HPDE6-E6E7 (cell line): ENCODE measurements around the gene UBE2L5.
"Not testable (repeated sequence)": the region's sequence is repeated elsewhere in the genome, so short reads cannot be mapped to it uniquely, and the experiment has no call there.

Source experiments
- DNase-seq: peaks from one replicate; pipeline ENCODE4 v3.0.0; 2011; ENCODE audit warnings: missing footprints; ENCODE audit errors: extremely low spot score

UBE2L5 gene

DNA sequence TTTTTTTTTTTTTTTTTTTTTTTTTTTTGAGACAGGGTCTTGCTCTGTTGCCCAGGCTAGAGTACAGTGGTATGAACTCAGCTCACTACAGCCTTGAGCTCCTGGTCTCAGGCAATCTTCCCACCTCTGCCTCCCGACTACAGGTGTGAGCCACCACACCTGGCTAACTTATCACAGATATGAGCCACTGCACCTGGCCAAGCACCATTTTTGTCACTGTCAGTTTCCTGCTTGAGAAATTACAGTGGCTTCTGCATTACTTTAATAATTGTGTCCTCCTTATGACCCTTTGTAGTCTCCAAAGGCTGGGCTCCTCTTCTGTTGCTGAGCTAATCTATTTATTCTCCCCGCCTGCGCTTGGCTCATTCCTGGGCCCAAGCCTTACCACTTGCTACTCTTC lies 16.0 kb downstream of the UBE2L5 start:
- DNase-seq, result no peak

DNA sequence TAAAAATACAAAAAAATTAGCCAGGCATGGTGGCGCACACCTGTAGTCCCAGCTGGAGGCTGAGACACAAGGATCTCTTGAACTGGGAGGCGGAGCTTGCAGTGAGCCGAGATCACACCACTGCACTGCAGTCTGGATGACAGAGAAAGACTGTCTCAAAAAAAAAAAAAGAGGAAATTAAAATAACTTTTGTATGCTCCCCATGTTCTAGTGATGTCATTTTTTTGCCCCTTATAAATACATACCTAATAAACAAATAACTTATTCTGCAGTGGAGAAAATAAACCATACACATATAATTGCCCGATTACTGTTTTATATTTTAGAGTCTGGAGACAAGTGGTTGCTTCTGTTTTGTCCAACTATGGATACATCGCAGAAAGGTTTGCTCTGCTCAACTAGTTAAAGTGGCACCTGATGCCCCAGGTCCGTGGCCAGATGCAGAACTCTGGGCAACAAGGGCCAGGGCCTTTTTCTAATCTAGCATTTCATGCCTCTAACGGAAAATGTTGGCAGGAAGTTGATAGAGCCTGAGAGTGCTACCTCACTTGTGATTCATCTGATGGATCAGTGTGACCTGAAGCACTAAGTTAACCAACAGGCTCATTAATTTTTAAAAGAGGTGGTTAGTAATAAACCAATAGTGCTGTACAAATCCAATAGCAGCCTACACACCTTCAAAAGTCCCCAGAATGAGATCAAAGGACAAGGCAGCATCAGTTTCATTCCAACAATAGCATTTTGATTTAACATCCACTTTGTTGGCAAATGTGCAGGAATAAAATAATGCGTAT lies 18.8 kb downstream of the UBE2L5 start:
- DNase-seq, result no peak

DNA sequence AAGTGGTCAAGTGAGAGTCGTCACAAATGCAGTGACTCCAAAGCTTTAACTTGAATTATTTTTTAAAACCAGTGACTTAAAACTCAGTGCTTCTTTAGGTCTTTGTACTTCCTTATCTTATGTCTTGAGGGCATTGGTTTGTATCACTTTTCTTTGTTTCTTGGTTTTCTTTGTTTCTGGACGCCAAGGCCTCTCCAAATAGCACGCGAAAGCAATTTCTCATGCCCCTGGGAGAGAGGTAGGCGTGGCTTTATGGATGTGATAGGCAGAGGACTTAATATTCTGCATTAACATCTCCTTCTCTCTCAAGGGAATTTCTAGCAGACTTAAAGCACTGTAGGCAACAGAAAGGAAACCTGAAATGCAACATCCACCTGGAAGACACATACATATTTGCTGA lies 20.6 kb downstream of the UBE2L5 start:
- DNase-seq, result no peak

DNA sequence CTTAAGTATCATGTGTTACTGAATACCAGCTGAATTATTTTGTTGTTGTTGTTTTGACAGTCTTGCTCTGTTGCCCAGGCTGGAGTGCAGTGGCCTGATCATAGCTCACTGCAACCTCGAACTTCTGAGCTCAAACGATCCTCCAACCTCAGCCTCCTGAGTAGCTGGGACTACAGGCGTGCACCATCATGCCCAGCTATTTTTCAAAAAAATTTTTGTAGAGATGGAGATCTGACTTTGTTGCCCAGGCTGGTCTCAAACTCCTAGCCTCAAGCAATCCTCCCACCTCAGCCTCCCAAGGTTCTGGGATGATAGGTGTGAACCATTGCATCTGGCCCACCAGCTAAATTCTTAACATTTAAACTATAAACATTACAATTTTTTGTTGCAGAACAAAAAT lies 21.2 kb downstream of the UBE2L5 start:
- DNase-seq, result not testable (repeated sequence)

DNA sequence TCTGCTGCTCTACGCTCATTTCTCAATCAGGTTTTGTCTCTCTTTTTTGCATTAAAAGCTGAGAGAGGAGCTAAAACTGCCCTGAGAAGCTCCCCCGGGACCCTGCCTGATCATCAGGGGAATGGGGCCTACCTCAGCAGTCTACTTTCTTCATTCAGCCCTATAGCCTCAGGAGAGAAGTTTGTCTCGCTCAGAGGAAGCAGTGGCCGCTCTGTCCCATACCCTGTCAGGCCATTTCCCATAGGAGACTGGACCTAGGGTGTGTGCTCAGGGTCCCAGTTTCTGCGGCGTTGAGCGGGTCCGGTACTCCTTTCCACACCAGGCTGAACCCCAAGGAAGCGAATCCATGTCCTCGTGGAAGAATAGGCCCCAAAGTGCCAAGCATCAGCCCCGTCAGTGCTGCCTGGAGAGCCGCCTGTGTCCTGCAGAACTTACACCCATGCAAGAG lies 21.7 kb downstream of the UBE2L5 start:
- DNase-seq, result no peak

DNA sequence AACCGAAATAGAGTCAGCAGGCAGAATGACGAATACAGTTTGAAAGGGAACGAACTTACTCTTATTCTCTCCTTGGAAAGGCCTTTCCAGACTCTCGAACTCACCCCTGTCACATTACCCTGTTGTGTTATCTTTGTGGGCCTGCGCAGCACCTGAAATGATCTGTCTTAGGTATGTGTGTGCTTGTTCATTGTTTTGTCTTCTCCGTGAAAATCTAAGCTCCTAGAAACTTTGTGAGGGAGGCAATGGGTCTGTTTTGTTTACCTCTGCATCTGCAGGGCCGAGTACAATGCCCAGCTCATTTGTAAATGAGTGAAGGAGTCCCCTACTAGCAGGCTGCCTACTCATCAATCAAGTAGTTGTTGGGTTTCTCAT lies 23.8 kb downstream of the UBE2L5 start:
- no peak for DNase-seq

DNA sequence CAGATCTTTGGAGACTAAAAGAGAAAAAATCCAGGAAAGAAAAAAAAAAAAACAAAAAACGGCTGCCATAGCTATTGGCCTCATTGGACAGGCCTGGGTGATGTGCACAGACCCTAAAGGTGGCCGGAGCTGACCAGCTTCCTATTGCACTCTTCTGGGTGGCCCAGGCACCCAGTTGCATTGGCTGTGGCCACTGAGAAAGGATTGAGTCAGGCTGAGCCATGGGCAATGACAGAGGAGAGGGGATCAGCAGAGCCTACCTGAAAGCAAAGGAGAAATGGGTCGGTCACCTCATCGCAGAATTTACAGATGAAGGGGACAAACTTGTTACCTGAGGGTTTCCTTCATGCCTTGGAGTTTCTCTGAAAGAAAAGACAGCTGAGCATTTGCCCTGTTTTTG lies 26.1 kb downstream of the UBE2L5 start:
- DNase-seq, result no peak

GRCh38 chr13:30450066-30450465 lies 27.8 kb downstream of the UBE2L5 start:
- DNase-seq, result no peak

- DNase-seq, result not testable (repeated sequence)
Observed at GRCh38 chr13:30451476-30451875, 29.2 kb downstream of the UBE2L5 start.

GRCh38 chr13:30453727-30454126 lies 31.4 kb downstream of the UBE2L5 start:
- no peak for DNase-seq

DNA sequence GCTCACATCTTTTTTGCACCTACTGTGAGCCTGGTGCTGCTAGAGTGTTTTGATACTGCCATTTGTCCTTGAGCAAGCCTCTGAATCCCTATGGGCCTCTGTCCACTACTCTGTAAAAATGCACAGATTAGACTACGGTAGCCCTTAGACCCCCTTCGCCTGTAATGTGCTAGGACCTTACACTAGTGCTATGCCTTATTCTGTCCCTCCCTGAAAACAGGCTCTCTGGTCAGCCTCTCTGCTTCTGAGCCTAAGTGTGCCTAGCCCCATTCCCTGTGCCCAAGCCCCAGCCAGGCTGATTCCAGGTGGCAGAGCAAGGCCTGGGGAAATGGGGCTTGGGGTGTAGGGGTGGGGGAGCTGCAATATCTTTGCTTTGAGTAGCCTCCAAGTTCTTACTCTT lies 32.7 kb downstream of the UBE2L5 start:
- no peak for DNase-seq

DNA sequence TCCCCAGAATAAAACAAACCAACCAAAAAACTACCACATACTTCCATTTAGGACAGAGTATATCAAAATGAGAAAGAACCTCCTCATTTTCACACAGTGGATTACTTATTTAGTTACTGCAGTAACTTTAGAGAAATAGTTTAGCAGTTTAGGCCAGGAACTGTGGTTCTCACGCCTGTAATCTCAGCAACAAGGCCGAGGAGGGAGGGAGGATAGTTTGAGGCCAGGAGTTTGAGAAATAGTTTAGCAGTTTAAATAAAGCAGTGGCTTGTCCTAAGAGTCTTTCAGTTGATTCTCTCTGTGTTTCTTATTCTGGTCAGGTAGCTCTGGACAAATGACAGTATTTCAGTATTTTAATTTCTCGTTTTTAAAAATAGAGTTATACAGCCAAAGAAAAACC lies 34.0 kb downstream of the UBE2L5 start:
- no peak for DNase-seq

DNA sequence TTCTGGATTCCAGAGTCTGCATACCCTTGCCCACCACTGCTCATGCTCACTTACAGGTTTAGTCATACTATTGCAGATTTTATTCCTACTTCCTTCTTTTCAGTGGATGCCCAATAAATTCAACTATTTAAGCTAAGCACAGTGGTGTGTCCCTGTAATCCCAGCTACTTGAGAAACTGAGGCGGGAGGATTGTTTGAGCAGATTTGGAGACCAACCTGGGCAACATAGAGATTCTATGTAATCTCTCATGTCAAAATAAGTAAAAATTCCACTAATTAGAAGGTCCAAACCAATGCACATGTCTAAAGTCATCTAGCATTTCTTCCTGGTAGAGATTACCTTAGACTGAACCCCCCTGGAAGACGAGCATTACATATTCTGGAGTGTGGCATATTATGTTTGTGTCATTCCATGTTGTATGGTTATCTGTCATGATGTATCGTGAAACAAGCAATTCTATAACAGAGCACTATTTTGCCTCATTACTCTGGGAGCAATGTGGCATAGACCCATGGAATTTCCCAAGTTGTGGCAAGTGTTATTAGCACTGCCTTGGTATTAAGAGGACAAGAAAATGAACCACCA lies 35.1 kb downstream of the UBE2L5 start:
- no peak for DNase-seq

DNA sequence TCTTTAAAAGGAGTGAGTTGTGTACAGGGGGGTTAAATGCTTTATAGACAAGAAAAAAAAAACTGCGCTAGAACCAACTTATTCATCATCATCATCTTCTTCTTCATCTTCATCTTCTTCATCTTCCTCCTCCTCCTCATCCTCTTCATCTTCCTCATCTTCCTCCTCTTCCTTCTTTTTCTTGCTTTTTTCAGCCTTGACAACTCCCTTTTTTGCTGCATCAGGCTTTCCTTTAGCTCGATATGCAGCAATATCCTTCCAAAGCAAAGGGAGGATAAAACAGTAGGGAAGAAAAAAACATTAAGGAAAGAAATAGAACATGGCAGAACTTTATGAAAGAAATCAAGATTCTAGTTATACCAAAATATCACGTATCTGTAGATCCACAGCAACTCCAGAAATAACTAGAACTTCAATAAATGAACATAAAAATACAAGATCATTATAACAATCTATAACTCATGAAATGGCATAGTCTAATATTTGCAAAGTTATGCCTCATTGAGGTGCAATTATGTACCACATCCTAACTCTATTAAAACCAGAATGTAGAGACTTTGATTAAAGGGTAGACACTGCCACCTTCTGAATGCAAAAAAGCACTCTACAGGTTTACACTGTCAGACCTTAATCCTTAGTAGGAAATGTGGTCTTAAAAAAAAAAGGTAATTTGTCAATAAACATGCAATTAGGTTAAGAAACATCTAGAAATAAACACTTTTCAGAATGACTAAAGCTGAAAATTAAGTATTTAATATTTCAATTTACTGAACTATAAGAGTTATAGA lies 39.2 kb downstream of the UBE2L5 start:
- DNase-seq, result not testable (repeated sequence)

- no peak for DNase-seq
Observed at GRCh38 chr13:30463787-30464495, 41.6 kb downstream of the UBE2L5 start.

DNA sequence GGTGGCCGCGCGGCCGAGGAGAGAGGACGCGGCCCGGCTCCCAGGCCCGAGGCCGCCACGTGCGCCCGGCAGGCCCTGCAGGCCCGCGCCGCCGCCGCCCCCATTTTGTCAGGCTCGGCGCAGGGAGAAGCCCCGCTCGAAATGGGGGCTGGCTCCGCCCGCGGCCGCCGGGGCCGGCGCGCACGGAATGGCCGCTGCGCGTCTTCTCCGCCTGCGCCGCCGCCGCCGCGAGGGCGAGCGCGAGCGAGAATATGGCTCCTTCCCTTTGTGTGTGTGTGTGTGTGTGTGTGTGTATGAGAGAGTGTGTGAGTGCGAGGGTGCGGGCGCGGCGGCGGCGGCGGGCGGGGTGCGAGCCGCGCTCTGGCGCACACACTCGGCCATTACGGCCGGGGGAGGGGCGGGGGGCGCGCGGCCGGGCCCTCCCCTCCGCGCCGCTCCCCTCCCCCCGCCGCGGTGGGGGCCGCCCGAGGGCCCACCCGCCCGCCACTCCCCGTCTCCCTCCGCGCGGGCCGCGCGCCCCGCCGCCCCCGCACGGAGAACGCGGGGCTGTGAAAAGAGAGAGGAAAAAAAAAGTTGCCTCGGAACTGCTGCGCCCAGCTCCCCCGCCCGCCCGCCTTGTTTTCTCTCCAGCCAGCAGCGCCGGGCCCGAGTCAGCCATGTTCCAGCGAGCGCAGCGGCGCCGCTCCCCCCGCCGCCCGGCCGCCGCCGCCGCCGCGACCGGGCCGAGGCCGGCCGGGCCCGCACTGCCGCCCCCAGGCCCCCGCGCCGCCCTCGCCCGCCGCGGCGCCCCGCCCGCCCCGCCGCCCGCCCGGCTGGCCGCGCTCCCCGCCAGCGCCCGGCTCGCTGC lies 42.4 kb downstream of the UBE2L5 start:
- DNase-seq, result no peak

DNA sequence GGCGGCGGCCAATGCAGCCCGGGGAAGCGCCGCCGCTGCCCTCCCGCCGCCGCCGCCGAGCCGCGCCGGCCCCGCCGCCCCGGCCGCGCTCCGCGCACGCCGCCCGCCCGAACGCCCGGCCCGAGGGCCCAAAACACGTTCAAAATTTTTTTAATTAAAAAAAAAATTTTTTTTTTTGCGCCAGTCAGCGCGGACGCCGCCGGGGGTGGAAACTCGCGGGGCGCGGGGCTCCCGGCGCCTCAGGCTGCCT lies 43.0 kb downstream of the UBE2L5 start:
- DNase-seq, result no peak

DNA sequence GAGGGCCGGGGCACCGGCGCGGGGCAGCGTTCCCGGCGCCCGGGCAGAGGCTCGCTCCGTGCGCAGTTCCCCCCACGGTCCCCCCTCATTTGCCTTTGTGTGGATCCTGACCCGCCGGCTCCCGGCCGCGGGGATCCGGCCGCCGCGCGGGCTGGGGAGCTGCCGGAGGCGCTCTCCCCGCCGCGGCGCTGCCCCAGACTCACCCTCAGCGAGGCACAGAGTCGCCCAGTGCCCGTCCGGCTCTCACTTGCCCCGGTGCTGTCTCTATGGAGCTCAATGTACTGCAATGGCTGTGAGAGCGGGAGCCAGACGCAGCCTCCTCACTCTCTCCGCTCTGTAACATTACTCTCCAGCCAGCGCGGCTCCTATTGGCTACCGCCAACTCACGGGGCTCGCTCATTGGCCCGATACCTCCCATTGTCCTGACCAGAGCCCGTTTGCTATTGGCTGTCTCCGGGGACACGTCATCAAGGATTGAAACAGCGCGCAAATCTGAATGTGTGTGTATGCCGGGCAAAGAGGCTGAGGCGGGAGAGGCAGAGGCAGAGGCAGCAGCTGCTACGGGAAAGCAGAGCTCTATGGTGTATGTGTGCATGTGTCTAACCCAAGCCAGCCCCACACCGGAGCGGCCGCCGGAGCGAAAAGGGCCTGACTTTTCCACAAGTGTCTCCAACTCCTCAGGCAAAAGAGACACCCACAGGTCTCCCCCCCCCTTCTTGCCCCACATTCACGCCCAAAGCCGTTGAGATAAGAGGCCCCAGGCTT lies 43.5 kb downstream of the UBE2L5 start, which contains the start of gene HMGB1:
HMGB1 (minus strand) TSS at position 344 of the 765 bp plus-strand sequence. CDS start 2,256 bp downstream, outside the sequence.
- peak; percentile 84 for DNase-seq

DNA sequence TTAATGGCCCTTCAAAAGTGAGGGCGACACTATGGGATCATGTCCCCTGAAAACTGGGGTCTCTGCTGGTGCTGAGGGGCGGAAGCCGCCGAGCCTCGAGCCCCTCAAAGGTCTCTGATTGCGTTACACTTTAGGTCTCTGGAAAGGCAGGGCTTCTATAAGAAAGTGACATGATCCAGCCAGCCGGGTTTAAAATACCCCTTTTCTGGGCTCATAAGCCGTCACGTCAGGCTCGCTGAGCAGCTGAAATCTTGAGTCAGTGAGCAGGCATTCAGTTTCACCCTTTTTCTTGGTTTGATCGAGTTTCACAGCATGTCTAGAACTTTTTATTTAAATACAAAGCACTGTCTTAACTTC lies 44.0 kb downstream of the UBE2L5 start:
- no peak for DNase-seq

DNA sequence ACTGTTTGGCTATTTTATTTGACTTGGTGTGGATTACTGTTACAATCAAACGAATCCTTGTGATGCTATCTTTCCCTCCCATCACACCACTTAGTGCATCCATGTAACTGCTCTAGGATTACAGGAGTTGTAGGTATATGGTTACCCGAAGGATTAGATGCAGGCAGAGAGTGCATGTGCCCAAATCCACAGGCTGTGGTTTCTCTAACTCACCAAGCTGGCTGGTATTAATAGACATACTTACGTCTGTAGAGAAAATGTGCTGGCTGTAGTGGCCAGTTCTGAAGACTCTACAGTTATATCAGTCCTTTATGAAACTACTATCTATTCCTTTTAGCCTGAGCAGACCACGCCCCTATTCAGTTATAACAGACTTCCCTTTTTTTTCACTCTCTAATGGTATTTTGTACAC lies 44.6 kb downstream of the UBE2L5 start:
- no peak for DNase-seq

DNA sequence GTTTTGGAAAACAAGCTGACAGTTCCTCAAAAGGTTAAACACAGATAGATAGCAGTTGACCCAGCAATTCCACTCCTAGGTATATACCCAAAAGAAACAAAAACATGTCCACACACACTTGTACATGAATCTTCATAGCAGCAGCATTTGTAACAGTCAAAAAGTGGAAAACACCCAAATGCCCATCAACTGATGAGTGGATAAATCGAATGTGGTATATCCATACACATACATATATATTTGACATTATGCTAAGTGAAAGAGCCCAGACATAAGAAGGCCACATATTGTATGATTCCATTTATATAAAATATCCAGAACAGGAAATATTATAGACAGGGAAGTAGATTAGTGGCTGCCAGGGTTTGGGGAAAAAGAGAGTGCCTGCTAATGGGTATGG lies 51.4 kb downstream of the UBE2L5 start:
- no peak for DNase-seq
